NOMO-1 treated with DMSO at 0.1 percent for 48 hours (cell line): ENCODE results near the gene RAB5IF.

Source experiments
- DNase-seq: peaks from one replicate; lab custom pipeline; 2025; ENCODE audit not compliant: unreplicated experiment; lab: John Stamatoyannopoulos, UW

The RAB5IF gene

DNA sequence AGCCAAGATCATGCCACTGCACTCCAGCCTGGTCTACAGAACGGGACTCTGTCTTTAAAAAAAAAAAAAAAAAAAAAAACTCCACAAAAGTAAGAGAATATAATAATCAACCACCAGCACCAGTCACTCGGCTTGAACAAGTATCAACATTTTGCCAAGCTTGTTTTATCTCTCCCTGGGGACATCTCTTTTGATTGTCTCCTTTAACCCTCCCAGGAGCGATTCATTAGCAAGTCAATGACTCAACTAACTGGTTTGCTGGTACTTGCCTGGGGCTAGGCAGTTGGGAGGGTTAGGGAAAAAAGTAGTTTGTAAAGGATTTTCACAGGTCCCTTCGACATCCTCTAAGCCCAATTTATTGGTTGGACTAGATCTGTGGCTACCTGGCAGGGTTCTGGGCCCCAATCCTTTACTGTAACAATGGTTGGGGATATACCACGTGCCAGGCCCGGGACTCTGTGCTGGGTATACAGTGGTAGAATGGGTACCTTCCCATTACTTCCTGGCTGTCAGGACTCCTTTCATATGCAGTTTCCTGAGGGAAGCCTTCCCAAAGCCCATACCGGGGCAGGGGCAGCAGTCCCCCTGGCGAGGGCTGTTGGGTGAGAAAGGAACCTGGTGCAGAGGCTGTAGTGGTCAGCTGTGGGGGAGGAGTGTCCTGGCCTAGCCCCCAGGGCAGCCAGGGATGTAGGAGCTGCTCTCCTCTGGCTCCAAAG lies 20.0 kb upstream of the RAB5IF start:
- DNase-seq: no peak

DNA sequence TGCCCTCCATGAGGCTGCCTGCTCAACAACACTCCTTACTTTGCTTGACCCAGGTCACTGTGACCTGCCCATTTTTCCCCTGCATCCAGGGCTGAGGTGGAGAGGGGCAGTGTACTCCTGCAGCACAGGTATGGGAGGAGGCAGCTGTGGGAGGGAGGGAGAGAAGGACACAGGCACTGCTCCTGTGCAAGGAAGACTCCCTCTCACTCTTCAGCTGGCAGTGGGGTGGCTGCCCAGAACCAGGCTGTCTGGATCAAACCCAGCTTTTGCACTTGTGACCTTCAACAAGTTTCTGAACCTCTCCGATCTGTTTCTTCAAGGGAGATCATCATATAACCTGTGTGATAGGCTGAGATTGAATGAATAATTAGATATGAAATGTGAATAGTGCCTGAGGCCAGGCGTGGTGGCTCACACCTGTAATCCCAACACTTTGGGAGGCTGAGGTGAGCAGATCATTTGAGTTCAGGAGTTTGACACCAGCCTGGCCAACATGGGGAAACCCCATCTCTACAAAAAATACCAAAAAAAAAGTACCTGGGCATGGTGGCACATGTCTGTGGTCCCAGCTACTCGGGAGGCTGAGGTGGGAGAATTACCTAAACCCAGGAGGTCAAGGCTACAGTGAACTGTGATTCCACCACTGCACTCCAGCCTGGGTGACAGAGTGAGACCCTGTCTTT lies 18.1 kb upstream of the RAB5IF start:
- no peak for DNase-seq

DNA sequence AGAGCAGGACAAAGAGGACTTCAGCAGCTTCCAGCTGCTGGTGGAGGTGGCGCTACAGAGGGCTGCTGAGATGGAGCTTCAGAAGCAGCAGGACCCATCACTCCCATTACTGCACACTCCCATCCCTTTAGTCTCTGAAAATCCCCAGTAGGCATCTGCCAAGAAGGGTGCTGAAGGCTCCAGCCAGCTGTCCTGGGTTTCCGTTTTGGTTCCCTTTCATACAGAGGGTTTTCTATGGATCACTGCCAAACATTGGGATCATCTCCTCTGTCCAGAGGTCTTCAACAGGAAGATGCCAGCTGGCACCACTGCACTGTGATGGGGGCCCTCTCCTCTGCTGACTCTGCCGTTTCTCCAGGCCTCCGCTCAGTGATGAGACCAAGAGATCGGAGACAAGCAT lies 14.3 kb upstream of the RAB5IF start:
- no peak for DNase-seq

DNA sequence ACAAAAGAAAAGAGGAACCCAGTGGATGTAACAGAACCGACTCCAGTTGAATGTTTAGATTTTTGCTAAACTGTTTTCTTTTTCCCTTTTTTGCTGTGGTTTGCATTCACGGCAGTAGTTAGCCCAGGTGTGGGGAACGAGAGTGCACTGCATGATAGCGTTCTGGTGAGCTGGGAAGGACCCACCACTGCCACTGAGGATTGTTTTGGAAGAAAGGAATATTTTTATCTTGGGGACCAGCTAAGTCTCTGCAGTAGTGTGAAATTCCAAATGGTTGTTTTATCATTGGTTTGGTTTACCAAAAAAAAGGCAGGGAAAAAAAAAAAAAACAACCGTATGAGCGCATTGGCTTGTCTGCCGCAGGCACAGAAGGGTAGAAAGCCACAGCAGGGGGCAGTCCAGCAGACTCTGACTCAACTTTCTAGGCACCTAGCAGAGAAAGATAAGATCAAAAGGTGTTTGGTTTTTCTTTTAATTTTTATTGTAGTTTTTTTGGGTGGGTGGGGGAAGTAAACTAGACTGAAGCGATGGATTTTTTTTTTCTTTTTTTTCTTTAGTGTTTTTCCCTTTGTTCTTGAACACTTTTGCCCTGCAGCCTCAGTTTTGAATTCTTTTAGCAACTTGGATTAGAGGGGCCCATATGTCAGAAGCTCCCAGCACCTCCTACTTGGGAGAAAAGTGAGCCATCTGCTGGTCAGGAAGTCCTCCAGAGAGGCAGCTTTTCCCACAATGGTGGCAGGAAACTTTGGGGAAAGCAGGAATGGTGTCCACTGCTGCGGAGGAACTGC lies 13.5 kb upstream of the RAB5IF start:
- DNase-seq: no peak

- no peak for DNase-seq
These were observed 12.1 kb upstream of the RAB5IF start for GRCh38 chr20:36593347-36593929.

GRCh38 chr20:36599912-36600345 lies 5.7 kb upstream of the RAB5IF start:
- peak; percentile 56 for DNase-seq

DNA sequence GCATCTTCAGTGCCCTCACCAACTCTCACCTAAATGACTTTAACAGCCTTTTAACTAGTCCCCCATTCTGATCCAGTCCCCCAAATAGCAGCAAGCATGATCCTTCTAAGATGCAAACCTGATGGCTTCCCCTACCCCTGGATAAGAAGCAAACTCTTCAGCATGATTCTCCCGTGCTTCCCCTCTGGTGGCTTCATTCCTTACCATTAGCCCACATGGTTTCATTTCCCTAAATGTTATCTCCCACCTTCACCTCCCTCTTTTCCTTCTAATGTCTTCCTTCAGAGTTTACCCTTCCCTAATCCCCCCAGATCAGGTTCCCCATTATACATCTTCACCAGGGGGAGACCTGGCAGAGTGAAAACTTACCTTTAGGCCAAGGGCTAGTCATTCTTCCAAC lies 4.0 kb upstream of the RAB5IF start:
- peak; percentile 24 for DNase-seq

- peak; percentile 80 for DNase-seq
These were observed 604 bp upstream of the RAB5IF start for GRCh38 chr20:36604952-36605398.

- peak; percentile 82 for DNase-seq
These were observed 833 bp downstream of the RAB5IF start for GRCh38 chr20:36606158-36607066.

- DNase-seq: peak; percentile 21
These were observed 2.2 kb downstream of the RAB5IF start for GRCh38 chr20:36607586-36608387.

- peak; percentile 2 for DNase-seq
These were observed 2.8 kb downstream of the RAB5IF start for GRCh38 chr20:36608388-36608728.

GRCh38 chr20:36611625-36612024 lies 6.0 kb downstream of the RAB5IF start:
- DNase-seq: no peak

DNA sequence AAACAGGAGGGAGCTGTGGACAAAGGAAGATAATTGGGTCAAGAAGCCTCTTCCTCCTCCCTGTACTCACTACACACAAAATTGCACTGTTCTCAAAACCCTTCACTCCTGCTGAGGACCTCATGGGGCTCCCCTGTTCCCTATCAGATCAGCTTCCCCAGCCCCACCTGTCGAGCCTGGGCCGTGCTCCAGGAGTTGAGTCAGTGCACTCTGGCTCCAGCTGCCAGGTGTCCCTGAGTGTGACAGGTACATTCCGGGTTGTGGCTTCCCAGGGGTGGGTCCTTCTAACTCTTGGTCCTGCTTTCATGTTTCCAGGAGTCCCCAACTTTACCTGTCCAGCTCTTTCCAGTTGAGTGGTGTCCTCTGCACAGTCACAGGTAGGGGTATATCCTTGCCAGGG lies 8.4 kb downstream of the RAB5IF start:
- DNase-seq: no peak

DNA sequence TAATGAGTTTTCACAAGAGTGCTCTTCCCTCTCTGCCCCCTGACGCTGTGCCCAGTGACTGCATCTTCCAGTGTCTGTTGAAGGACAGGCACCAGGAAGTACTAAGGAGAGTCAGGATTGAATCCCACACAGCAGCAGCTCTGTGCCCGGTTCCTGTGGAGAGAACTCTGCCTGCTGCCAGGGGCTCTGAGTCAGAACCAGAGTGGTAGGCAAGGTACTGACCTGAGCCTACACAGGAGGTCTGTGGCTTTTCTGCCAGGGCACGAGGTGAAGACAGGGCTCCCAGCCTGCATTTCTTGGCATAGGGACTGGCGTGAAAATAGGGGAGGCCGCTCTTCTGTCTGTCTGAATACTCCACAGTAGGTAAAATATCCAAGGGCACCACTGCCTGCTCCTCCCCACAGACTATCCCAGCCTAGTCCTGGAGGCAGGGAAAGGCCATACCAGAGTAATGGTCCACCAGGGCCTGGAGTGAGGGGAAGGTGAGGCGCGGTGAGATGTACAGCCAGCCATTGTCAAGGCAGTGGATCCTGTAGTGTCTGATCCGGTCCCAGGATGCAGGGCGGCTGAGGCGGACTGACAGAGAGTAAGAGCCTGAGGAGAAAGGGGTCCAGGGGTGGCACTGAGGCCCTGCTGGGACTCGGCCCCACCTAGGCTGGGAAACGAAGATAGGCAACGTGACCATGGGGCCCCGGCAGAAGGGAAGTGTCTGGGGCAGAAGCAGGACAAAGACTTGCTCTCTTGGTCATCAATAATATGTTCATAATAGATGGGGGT lies 9.4 kb downstream of the RAB5IF start:
- DNase-seq: no peak

GRCh38 chr20:36620917-36621316 lies 15.3 kb downstream of the RAB5IF start:
- no peak for DNase-seq

- no peak for DNase-seq
These were observed 17.9 kb downstream of the RAB5IF start for GRCh38 chr20:36623444-36623843.

DNA sequence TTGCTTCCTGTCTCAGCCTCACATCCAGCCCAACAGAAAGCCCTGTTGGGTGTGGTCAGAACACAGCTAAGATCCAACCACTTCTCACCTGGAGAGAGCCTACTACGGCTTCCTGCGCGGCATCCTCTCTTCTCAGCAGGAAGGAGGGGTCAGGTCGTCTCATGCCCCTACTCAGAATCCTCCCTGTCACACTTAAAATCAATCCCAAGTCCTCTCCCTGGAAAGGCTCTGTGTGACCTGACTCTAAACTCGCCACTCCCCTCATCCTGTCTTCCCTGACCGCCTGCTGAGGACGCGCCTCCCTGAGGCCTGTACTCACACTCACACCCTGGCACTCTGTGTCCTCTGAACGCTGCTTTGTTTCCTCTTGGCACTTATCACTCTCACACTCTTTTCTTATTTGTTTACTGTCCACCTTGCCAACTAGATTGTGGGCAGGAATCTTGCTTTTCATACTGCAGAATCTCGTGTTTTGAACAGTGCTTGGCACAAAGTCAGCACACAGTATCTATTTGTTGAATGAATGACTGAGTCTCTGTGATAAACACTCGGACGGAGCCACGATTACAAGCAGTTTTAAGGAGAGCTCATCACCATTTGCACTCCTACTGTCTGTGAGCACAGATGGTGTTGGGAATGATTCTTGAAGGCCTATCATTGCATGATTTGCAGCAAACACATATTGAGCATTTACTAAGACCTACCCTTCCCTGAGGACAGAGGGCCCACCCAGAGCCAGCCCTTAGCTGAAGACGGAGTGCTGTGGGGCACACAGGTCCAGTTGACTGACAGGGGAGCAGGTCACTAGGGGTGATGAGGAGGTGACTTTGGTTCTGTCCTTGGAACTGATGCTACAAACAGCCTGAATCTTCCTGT lies 18.7 kb downstream of the RAB5IF start:
- no peak for DNase-seq

DNA sequence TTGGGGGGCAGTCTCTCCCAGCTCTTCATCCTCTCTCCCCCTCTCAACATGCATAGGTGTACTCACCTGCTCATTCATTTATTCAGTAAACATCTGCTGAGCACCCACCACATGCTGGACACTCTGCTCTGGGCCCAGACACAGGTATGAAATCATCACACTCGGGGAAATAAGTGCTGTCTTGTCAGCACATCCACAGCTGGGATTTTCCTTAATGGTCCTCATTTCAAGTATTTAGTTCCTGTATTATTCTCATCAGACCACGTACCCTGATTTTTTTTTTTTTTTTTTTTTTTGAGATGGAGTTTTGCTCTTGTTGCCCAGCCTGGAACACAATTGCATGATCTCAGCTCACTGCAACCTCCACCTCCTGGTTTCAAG lies 19.4 kb downstream of the RAB5IF start:
- DNase-seq: no peak
